ENCODE data around the gene NME9. TPM values are rescaled to one million over a fixed set of nuclear protein-coding genes. Genes with fewer than 3 reads are reported as not detected.

NME9 gene
- total RNA-seq, 1 experiment from 2014 or later: not detected

- DNase-seq: no peak
- intact Hi-C loops (cut with micrococcal nuclease; ENCODE audit: unreplicated experiment): no loop called here
- H3K4me1 Mint-ChIP-seq (ENCODE audit: low read depth, unreplicated experiment): peaks cover 20% of the 10 kb centered on the region
- H3K27me3 Mint-ChIP-seq (ENCODE audit: unreplicated experiment): no peaks in the 10 kb centered on the region
- H3K9me3 Mint-ChIP-seq (ENCODE audit: low read depth, unreplicated experiment): no peaks in the 10 kb centered on the region
- no peak overlapping the region for H3K27ac Mint-ChIP-seq (ENCODE audit: unreplicated experiment)
- TF ChIP-seq CTCF (IDR thresholded peaks at IDR 0.05; ENCODE audit: unreplicated experiment): no peak
- CTCF ChIA-PET: no interaction called here
- no TSS peak for BruUV-seq (replicated peaks)
- no peak overlapping the region for H3K4me3 Mint-ChIP-seq (ENCODE audit: low read depth, unreplicated experiment)
- no peaks in the 10 kb centered on the region for H3K36me3 Mint-ChIP-seq (ENCODE audit: insufficient read depth, unreplicated experiment)
These were observed 76.0 kb downstream of the NME9 start for GRCh38 chr3:138253609-138254008.

Other genes starting within 250 kb of the NME9 start
- gene DZIP1L, start 214.2 kb downstream of the NME9 start, total RNA-seq (2022): 16.5 and 21.2 TPM in 2 replicates
- not detected in 2 replicates for gene A4GNT, start 197.5 kb downstream of the NME9 start, total RNA-seq (2022)
- gene DBR1, start 154.9 kb downstream of the NME9 start, total RNA-seq (2022): 30.8 and 32.8 TPM in 2 replicates
- gene ARMC8, start 142.6 kb downstream of the NME9 start, total RNA-seq (2022): 78.7 and 80.9 TPM in 2 replicates
- 12.7 and 13.2 TPM in 2 replicates for gene MRAS, start 18.7 kb upstream of the NME9 start, total RNA-seq (2022)
- 3.2 and 3.5 TPM in 2 replicates for gene ESYT3, start 104.8 kb upstream of the NME9 start, total RNA-seq (2022)

Data from Calu3 (cell line).